Small intestine (tissue), 7 donors: ENCODE measurements around the gene FBXW10B. TPM values are rescaled to one million over a fixed set of nuclear protein-coding genes. Genes with fewer than 3 reads are reported as not detected.
"Not testable (repeated sequence)": the region's sequence is repeated elsewhere in the genome, so short reads cannot be mapped to it uniquely, and the experiment has no call there.

Experiments used
- DNase-seq, 2 donors: peaks; one replicate each; pipeline versions ENCODE4 v3.0.0 to v3.0.0-alpha.2; 2013
- FAIRE-seq: peaks from 2 replicates; lab custom pipeline; 2012; peaks lifted over from hg19 to GRCh38; lab: Jason Lieb, UNC
- H3K27ac ChIP-seq, 3 donors: one replicate each; pipeline ENCODE4 v1.5.1; 2013; ENCODE audit warnings: low read length in 2 of 3, mild to moderate bottlenecking in 2 of 3, control low read depth in 1 of 3, inconsistent platforms in 1 of 3, low read depth in 1 of 3, moderate library complexity in 1 of 3
- H3K27me3 ChIP-seq, 3 donors: one replicate each; pipeline ENCODE4 v1.6.1; 2013; ENCODE audit warnings: low read length in 3 of 3, inconsistent platforms in 1 of 3; ENCODE audit not compliant: control insufficient read depth in 3 of 3, insufficient read depth in 3 of 3
- H3K36me3 ChIP-seq, 3 donors: one replicate each; pipeline ENCODE4 v1.6.1; 2013; ENCODE audit warnings: low read length in 3 of 3, inconsistent platforms in 1 of 3, low read depth in 1 of 3, mild to moderate bottlenecking in 1 of 3, moderate library complexity in 1 of 3; ENCODE audit not compliant: control insufficient read depth in 3 of 3, insufficient read depth in 2 of 3
- H3K4me1 ChIP-seq, 3 donors: one replicate each; pipeline ENCODE4 v1.6.1; 2013; ENCODE audit warnings: low read length in 2 of 3, inconsistent platforms in 1 of 3, low read depth in 1 of 3, mild to moderate bottlenecking in 1 of 3, moderate library complexity in 1 of 3; ENCODE audit not compliant: control insufficient read depth in 3 of 3, insufficient read depth in 2 of 3
- H3K4me3 ChIP-seq, 3 donors: one replicate each; pipeline ENCODE4 v1.5.1; 2013; ENCODE audit warnings: low read length in 3 of 3, control low read depth in 1 of 3, inconsistent platforms in 1 of 3, low read depth in 1 of 3, mild to moderate bottlenecking in 1 of 3, moderate library complexity in 1 of 3
- H3K9me3 ChIP-seq, 2 donors: one replicate each; pipeline ENCODE4 v1.6.1; 2013; ENCODE audit warnings: low read depth in 1 of 2, low read length in 1 of 2; ENCODE audit not compliant: control insufficient read depth in 2 of 2, insufficient read depth in 1 of 2
- WGBS, 3 donors: extraction: QIAGEN DNeasy Blood & Tissue Kit; methylation state at CpG; one replicate each; pipeline ENCODE4 v1.1.7; 2013; 5-methylcytosine and 5-hydroxymethylcytosine counted together
- polyA plus RNA-seq, 4 donors: library from polyadenylated mRNA; stranded (reverse) in 3 of 4; unstranded in 1 of 4; fragments of 200-250 nt in 3 of 4; fragments of 120-200 nt in 1 of 4; gene quantifications; one replicate each; pipeline versions ENCODE4 v1.2.1 to v1.2.3, GENCODE V29; 2013
- donor health status: healthy with polysubstance abuse.
- donor health status: control.
- donor health status: control.
- donor health status: Bipolar disorder and iron deficiency.
- donor health status: healthy.

FBXW10B gene
- polyA plus RNA-seq, 4 donors, result 0.81 to 1.1 (median 1.0) TPM; not detected in 1

DNA sequence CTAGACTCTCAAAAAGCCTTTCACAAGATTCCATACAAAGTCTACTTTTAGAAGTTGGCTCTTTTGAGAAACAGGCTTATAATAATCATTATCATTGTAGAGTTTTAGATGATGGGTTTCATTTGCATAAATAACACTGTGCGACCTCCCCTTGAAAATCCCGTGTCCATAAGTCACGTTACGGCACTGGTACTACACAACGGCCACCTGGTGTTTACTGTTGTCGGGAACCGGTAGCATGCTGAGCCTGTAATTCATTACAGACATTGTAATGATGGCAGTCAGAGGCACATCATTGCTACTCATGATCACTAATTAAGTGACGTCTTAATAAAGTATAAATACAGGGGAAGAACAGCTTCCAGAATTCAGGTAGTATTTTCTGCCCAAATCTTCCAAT lies 31.5 kb downstream of the FBXW10B start:
- WGBS, 3 donors, result 82 to 95% (median 85%) methylated on average over 8 of the region's 8 CpGs
- H3K27ac ChIP-seq, DNase-seq, H3K4me3 ChIP-seq, H3K36me3 ChIP-seq, H3K27me3 ChIP-seq, H3K9me3 ChIP-seq, FAIRE-seq, H3K4me1 ChIP-seq: not testable (repeated sequence)

DNA sequence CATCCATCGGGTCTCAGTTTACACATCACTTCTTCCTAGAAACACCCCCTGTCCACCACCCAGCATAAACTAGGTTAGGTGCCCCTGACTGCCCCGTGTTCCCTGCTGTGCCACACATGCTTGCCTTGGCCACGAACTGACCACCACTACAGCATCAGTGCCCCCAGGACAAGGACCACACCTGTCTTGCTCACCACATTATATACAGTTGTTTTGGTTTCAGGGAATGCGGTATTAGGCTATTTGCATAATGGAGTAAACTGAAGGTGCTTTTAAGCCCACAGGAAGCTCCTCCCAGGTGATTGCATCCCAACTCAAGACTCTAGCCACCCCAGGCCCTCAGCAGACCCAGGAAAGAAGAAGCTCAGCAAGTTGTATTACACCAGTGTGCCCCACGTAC lies 36.2 kb downstream of the FBXW10B start:
- FAIRE-seq, DNase-seq: not testable (repeated sequence)

DNA sequence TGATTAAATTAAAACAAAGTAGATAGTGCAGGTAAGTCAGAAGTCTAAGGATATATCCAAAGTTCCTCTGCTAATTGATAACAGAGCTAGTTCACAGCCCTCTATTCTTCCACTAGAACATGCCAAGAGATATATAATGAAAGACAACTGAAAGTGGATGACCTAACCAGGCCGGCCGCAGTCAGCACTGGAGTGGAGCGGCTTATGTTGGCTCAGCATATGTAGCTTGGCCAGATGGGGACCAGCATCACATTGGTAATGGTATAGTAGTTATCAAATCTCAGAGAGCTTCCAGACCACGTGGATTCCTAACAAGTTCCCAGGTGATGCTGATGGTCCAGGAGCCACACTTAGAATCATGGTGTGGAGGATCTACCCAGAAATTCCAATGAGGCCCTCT lies 38.0 kb downstream of the FBXW10B start:
- H3K4me1 ChIP-seq, FAIRE-seq, H3K36me3 ChIP-seq, H3K9me3 ChIP-seq, DNase-seq, H3K27ac ChIP-seq, H3K27me3 ChIP-seq, H3K4me3 ChIP-seq: not testable (repeated sequence)
- 96 to 100% (median 98%) methylated on average over 3 to 4 of the region's 4 CpGs for WGBS, 3 donors

More for the DNA sequence above, 36.2 kb downstream of the FBXW10B start:
- 74 to 87% (median 80%) methylated on average over 2 to 3 of the region's 5 CpGs for WGBS, 3 donors
- H3K36me3 ChIP-seq, H3K27me3 ChIP-seq, H3K27ac ChIP-seq, H3K4me3 ChIP-seq, H3K9me3 ChIP-seq, H3K4me1 ChIP-seq: not testable (repeated sequence)

DNA sequence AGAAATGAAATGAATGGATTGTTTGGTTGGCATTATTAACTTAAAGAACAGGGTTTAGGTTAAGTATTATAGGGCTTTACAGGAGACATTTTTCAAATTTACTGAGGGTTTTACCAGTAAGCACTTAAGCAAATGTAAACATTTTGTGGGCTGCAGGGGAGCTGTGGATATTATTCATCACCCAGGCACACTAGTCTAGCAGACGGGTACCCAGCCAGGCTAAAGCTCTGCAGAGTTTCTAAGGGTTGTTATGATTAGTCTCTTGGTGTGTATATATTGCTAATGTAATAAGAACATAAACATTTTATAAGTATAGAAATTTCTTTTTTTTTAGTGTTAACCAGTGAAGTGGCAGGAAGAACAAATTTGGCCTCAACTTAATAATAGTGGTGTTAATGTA lies 42.7 kb downstream of the FBXW10B start:
- not testable (repeated sequence) for H3K27ac ChIP-seq, FAIRE-seq, H3K27me3 ChIP-seq, H3K4me1 ChIP-seq, H3K9me3 ChIP-seq, DNase-seq, H3K36me3 ChIP-seq, H3K4me3 ChIP-seq
- no CpG with 5 or more reads among the region's 1 CpG for WGBS, 3 donors

GRCh38 chr17:15574660-15575059 lies 44.8 kb downstream of the FBXW10B start:
- H3K4me1 ChIP-seq, H3K9me3 ChIP-seq, H3K27me3 ChIP-seq, H3K36me3 ChIP-seq, H3K27ac ChIP-seq, H3K4me3 ChIP-seq, FAIRE-seq, DNase-seq: not testable (repeated sequence)
- WGBS, 3 donors, result 78 to 96% (median 91%) methylated on average over 2 of the region's 5 CpGs

GRCh38 chr17:15573870-15574269 lies 45.6 kb downstream of the FBXW10B start:
- WGBS, 3 donors, result 36 to 40% methylated on average over 4 of the region's 4 CpGs; no CpG with 5 or more reads in 1 of the 3 donors
- not testable (repeated sequence) for H3K27ac ChIP-seq, H3K4me1 ChIP-seq, H3K27me3 ChIP-seq, H3K4me3 ChIP-seq, FAIRE-seq, H3K9me3 ChIP-seq, H3K36me3 ChIP-seq
- peak; percentile 16 to 49 for DNase-seq

Other genes with a start within 250 kb of the FBXW10B start
- gene CDRT4, start 152.1 kb downstream of the FBXW10B start, polyA plus RNA-seq, result 10 to 100 TPM in 1 of 4 donors, 1 to 10 TPM in 3; 5.1 to 24.3 (median 6.1) TPM
- 10 to 100 TPM in 1 of 4 donors, 1 to 10 TPM in 3; 1.9 to 12.8 (median 3.3) TPM for gene TVP23C, start 56.2 kb downstream of the FBXW10B start, polyA plus RNA-seq
- 10 to 100 TPM; 16.5 to 24.7 (median 21.1) TPM for gene TRIM16, start 64.6 kb upstream of the FBXW10B start, polyA plus RNA-seq
- 10 to 100 TPM in 1 of 4 donors, 1 to 10 TPM in 3; 2.2 to 17.3 (median 4.3) TPM for gene ZNF286A, start 80.0 kb upstream of the FBXW10B start, polyA plus RNA-seq
- gene TBC1D26, start 112.6 kb upstream of the FBXW10B start, polyA plus RNA-seq, result under 1 TPM in 1 of 4 donors, not detected in 3; 0.21 TPM